NOMO-1 treated with dmso at 0.1 percent for 144 hours (cell line): ENCODE measurements around the gene NPEPPS.
A peak's percentile ranks its signal among the peaks of the same experiment; 100 is the strongest.
"Not testable (repeated sequence)": the region's sequence is repeated elsewhere in the genome, so short reads cannot be mapped to it uniquely, and the experiment has no call there.

Experiments
- DNase-seq: peaks from one replicate; lab custom pipeline; 2025; ENCODE audit not compliant: unreplicated experiment; lab: John Stamatoyannopoulos, UW

Gene NPEPPS, protein sequence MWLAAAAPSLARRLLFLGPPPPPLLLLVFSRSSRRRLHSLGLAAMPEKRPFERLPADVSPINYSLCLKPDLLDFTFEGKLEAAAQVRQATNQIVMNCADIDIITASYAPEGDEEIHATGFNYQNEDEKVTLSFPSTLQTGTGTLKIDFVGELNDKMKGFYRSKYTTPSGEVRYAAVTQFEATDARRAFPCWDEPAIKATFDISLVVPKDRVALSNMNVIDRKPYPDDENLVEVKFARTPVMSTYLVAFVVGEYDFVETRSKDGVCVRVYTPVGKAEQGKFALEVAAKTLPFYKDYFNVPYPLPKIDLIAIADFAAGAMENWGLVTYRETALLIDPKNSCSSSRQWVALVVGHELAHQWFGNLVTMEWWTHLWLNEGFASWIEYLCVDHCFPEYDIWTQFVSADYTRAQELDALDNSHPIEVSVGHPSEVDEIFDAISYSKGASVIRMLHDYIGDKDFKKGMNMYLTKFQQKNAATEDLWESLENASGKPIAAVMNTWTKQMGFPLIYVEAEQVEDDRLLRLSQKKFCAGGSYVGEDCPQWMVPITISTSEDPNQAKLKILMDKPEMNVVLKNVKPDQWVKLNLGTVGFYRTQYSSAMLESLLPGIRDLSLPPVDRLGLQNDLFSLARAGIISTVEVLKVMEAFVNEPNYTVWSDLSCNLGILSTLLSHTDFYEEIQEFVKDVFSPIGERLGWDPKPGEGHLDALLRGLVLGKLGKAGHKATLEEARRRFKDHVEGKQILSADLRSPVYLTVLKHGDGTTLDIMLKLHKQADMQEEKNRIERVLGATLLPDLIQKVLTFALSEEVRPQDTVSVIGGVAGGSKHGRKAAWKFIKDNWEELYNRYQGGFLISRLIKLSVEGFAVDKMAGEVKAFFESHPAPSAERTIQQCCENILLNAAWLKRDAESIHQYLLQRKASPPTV

GRCh38 chr17:47530557-47531232 lies at the start of gene NPEPPS:
Gene NPEPPS (plus strand): TSS chr17:47531108. CDS start chr17:47531301, 193 bp downstream.
- DNase-seq, result peak; percentile 73

- not testable (repeated sequence) for DNase-seq
These were observed 39.1 kb upstream of the NPEPPS start for GRCh38 chr17:47491841-47492212.

- not testable (repeated sequence) for DNase-seq
These were observed 31.8 kb upstream of the NPEPPS start for GRCh38 chr17:47499074-47499473.

GRCh38 chr17:47499494-47499893 lies 31.4 kb upstream of the NPEPPS start:
- not testable (repeated sequence) for DNase-seq

GRCh38 chr17:47500620-47501019 lies 30.3 kb upstream of the NPEPPS start:
- DNase-seq, result not testable (repeated sequence)

- DNase-seq, result not testable (repeated sequence)
These were observed 28.7 kb upstream of the NPEPPS start for GRCh38 chr17:47502122-47502731.

DNA sequence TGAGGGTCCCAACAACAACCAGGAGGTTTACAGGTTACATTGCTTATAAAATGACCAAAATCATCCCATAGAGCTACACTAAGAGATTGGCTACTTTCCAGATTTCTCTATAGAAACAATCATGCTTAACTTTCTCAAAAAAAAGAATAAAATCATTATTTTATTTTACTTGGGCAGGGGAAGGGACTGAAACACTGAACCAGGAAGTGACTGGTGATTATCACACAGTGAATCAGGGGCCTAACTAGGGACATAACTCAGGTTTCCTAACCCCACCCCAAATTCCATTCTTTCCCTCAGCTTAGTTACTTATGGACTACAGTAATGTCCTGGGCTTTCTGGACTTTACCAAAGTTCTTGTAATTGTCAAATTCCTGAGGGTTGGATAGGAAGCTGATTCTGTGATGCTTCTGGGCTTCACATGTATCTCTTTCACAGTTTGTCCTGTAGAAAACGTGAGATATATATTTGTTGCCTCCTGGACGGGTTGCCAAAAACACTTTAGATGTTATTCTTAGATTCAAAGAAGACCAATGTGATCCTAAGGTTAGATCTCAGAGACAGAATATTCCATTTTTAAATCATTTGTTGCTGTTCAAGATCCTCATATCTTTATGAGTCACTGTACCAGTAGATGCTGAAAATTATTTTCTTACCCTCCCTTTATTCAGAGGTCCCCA lies 28.0 kb upstream of the NPEPPS start:
- DNase-seq, result not testable (repeated sequence)

DNA sequence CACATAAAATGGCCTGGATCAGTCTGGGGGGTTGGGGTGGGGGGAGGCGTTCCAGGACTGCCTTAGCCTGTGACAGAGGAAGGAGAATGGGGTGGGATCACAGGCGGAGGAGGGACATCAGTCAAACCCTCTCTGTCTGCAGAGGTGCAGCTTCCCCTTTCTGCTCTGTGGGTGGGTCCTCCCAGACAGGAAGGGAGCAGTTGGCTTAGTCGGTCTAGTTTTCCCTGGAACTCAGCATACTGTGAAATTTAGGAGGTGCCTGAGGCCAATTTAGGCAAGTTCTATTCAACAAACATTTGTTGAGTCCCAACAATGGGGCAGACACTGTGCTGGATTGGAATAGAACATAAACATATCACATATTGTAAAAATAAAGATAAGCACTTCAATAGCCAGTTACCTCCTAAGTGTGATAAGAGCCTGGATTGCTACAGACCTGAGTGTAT lies 19.2 kb upstream of the NPEPPS start:
- peak; percentile 24 for DNase-seq

DNA sequence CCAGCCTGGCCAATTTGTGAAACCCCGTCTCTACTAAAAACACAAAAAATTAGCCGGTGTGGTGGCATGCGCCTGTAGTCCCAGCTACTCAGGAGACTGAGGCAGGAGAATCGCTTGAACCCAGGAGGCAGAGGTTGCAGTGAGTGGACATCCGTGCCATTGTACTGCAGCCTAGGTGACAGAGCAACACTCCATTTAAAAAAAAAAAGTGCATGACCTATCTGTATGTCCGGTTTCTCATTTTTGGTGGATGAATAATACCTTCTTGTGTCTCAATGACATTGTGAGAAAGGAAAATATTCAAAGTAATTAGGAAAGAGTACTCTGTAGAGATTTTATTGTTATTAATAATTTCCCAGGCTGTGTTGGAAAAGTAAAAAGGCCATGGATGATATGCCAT lies 17.6 kb upstream of the NPEPPS start:
- DNase-seq, result not testable (repeated sequence)

- DNase-seq, result not testable (repeated sequence)
These were observed 12.0 kb upstream of the NPEPPS start for GRCh38 chr17:47518880-47519279.

DNA sequence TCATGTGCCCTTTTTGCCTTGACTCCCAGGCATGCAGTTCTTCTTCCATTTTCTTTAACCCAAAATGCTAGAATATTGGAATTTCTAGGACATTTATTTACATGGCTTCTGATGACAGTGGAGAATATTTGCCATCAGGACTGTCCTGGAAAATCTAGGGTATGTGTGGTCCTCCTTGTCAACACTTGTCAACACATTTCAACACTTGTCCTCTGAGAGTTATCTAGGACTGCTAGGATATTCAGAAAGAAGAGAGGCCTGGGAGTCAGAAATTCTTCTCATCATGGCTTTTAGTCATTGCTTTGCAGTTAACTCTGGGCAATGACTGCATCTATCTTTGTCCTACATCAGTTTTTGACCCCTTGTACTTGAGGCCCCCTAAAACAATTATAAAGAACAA lies 11.5 kb upstream of the NPEPPS start:
- not testable (repeated sequence) for DNase-seq

- DNase-seq, result not testable (repeated sequence)
These were observed 10.6 kb upstream of the NPEPPS start for GRCh38 chr17:47520279-47520678.

GRCh38 chr17:47521434-47521833 lies 9.5 kb upstream of the NPEPPS start:
- not testable (repeated sequence) for DNase-seq

DNA sequence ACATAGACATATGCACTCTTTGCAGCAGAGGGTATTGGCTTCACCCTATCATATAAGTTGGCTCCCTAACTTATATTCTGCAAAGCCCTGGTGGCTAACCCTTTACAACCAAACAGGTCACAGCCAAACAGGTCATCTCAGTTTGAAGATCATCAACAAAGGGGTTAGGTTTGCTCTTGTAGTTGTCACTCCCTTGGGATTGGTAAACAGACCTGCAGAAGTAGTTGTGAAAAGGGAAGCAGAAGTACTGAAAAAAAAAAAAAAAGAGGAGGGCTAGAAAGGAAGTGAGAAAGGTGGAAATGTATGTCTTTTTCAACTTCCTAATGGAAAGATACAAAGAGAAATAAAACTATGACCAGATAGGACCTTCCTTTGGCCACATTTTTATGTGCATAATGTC lies 8.6 kb upstream of the NPEPPS start:
- DNase-seq, result not testable (repeated sequence)

DNA sequence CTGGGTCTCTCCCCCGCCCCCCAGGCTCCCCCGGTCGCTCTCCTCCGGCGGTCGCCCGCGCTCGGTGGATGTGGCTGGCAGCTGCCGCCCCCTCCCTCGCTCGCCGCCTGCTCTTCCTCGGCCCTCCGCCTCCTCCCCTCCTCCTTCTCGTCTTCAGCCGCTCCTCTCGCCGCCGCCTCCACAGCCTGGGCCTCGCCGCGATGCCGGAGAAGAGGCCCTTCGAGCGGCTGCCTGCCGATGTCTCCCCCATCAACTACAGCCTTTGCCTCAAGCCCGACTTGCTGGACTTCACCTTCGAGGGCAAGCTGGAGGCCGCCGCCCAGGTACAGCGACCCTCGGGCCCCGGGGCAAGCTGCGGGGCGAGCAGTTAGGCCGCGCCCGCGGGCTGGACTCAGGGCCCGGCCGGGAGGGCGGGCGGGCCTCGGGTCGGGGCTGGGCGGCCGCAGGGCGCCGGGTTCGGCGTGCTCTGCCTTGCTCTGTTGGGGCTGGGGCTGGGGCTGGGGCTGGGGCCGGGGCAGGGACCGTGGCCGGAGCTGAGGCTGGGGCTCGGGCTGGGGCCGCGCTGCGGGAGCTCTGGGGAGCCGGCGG lies 419 bp downstream of the NPEPPS start:
- not testable (repeated sequence) for DNase-seq

DNA sequence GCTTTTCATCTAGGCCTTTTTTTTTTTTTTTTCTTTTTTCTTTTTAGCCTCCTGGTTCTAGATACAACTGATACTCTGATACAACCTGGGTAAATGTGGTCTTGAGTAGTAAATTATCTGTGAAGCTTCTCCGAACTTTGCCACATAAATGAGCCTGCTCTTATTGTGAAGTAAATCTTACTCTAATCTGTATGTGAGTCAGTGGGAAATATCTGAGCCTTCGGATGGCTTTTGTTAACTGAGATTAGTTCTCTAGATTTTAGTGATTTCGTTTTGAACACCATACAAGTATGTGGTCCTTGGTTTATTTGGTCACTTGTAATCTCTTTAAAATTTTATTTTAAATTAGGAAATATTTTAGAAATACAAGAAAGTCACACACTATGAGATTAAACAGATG lies 8.2 kb downstream of the NPEPPS start:
- not testable (repeated sequence) for DNase-seq

DNA sequence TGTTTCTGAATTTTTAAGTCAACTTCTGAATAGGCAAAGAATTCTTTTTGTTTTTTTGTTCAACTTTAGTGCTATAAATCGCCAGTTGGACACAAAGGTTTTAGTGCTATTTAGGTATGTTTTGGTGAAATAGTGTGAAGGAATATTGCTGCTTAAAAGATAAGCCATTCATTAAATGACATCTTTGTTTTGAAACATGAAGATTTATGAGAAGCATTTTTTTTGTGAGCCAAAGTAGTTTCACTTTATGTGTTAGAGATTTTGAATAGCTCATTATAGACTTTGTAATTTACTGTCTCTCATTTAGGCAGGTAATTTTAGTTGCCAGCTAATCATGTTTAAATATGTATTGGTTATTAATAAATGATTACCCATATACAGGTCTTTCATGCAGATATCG lies 10.8 kb downstream of the NPEPPS start:
- not testable (repeated sequence) for DNase-seq

DNA sequence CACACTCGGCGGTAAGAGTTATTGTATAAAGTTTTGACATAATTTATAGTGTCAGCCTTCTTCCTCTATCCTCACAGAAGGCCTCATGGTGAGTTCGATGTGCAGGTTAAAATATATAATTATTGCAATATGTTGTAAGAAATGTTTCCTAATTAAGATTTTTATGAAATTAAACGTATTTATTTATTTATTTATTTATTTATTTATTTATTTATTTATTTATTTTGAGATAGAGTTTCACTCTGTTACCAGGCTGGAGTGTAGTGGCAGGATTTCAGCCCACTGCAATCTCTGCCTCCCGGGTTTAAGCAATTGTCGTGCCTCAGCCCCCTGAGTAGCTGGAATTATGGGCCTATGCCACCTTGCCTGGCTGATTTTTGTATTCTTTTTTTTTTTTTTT lies 13.4 kb downstream of the NPEPPS start:
- DNase-seq, result not testable (repeated sequence)

GRCh38 chr17:47554733-47555132 lies 23.8 kb downstream of the NPEPPS start:
- not testable (repeated sequence) for DNase-seq

DNA sequence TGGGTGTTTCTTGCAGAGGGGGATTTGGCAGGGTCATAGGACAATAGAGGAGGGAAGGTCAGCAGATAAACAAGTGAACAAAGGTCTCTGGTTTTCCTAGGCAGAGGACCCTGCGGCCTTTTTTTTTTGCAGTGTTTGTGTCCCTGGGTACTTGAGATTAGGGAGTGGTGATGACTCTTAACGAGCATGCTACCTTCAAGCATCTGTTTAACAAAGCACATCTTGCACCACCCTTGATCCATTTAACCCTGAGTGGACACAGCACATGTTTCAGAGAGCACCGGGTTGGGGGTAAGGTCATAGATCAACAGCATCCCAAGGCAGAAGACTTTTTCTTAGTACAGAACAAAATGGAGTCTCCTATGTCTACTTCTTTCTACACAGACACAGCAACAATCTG lies 25.2 kb downstream of the NPEPPS start:
- not testable (repeated sequence) for DNase-seq
